ENCODE results near the gene ARIH2.

ARIH2 gene

DNA sequence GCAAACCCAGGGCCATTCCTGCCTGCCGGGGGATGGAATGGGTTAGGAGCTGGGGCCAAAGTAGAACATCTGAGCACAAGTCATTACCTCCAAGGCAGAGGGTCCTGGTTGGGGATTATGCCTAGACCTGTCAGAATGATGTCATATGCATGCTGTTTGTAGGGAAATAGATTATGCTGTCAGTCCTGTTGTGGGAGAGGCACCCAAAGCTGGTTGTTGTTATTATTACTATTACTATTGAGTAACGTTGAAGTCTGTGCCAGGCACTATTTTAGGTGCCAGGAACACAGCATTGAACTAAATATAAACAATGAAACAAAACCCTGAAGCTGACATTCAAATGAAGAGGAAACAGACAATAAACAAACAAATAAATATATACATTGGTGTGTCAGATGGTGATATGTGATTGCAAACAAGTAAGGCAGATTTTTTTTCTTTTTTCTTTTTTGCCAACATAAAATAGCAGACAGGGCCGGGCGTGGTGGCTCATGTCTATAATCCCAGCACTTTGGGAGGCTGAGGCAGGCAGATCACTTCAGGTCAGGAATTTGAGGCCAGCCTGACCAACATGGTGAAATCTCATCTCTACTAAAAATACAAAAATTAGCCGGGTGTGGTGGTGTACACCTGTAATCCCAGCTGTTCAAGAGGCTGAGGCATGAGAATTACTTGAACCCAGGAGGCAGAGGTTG lies 73.4 kb downstream of the ARIH2 start:
- TF ChIP-seq CTCF (IDR thresholded peaks at IDR 0.05; ENCODE audit: control insufficient read depth, extremely low read depth, insufficient read depth), result no peak
- no peak for DNase-seq (ENCODE audit: low read depth)
- H3K4me3 ChIP-seq (ENCODE audit: low read depth, low read length), result peak overlapping the region; percentile 68

- no peak overlapping the region for H3K4me3 ChIP-seq (ENCODE audit: low read depth, low read length)
- no peak for DNase-seq (ENCODE audit: low read depth)
- no peak for TF ChIP-seq CTCF (IDR thresholded peaks at IDR 0.05; ENCODE audit: control insufficient read depth, extremely low read depth, insufficient read depth)
Measured at GRCh38 chr3:48993834-48994233, 75.2 kb downstream of the ARIH2 start.

DNA sequence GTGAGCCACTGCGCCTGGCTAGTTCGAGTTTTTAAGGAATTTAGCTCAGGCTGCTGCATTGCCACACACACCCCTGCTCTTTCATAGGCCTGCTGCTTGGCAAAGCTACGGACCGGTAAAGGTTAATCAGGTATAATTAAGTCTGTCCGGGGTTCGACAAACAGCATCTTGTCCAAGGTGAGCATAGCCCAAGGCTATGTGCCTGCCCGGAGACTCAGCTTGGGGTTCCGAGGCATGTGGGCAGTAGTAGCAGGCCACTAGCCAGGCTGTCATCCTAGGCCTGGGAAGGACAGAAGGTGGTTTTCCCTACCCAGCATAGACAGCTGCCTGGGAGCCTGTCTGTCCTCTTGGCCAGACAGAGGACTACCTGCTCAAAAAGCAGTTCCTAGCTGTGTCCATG lies 78.0 kb downstream of the ARIH2 start:
- no peak for DNase-seq (ENCODE audit: low read depth)
- no peak for TF ChIP-seq CTCF (IDR thresholded peaks at IDR 0.05; ENCODE audit: control insufficient read depth, extremely low read depth, insufficient read depth)
- no peak overlapping the region for H3K4me3 ChIP-seq (ENCODE audit: low read depth, low read length)

GRCh38 chr3:48997102-48997635 lies 78.5 kb downstream of the ARIH2 start:
- no peak for DNase-seq (ENCODE audit: low read depth)
- H3K4me3 ChIP-seq (ENCODE audit: low read depth, low read length), result no peak overlapping the region
- no peak for TF ChIP-seq CTCF (IDR thresholded peaks at IDR 0.05; ENCODE audit: control insufficient read depth, extremely low read depth, insufficient read depth)

- no peak for TF ChIP-seq CTCF (IDR thresholded peaks at IDR 0.05; ENCODE audit: control insufficient read depth, extremely low read depth, insufficient read depth)
- DNase-seq (ENCODE audit: low read depth), result no peak
- no peak overlapping the region for H3K4me3 ChIP-seq (ENCODE audit: low read depth, low read length)
Measured at GRCh38 chr3:48997714-48998637, 79.3 kb downstream of the ARIH2 start.

DNA sequence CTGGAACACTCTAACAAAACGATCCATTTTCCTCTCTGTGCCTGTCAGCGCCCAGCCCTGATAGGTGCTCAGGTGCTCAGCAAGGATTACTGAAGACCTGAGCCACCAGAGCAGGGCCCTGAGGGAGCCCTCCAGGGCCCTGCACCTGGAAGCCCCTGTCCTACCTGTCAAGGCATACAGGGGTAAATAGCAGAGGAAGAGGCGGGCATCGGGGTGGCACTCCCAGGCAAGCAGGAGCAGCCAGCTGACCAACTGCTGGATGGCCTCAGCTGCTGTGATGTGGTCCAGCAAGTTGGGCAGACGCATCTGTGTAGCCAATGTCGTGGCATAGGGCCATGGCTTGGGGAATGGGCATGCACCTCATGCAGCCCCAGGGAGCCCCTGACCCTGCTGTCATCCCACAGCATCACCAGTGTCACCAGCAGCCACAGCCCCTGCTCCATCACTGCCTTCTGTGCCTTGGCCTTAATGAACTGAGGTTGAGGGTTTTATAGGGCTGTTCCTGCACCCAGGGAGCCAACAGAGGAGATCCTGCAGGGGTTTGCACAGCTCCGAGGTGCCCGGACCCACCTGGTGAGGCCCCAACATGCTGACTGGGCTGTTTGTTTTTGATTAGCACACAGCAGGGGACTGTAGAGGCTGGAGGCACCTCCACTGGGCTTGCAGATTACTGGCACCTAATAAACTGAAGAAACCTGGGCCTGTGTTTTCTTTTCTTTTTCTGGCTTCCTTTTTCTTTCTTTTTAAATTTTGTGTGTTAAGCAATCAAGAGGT lies 80.6 kb downstream of the ARIH2 start:
- TF ChIP-seq CTCF (IDR thresholded peaks at IDR 0.05; ENCODE audit: control insufficient read depth, extremely low read depth, insufficient read depth), result no peak
- DNase-seq (ENCODE audit: low read depth), result no peak
- H3K4me3 ChIP-seq (ENCODE audit: low read depth, low read length), result no peak overlapping the region
